ENCODE data around the gene DNAH17.

Gene DNAH17

DNA sequence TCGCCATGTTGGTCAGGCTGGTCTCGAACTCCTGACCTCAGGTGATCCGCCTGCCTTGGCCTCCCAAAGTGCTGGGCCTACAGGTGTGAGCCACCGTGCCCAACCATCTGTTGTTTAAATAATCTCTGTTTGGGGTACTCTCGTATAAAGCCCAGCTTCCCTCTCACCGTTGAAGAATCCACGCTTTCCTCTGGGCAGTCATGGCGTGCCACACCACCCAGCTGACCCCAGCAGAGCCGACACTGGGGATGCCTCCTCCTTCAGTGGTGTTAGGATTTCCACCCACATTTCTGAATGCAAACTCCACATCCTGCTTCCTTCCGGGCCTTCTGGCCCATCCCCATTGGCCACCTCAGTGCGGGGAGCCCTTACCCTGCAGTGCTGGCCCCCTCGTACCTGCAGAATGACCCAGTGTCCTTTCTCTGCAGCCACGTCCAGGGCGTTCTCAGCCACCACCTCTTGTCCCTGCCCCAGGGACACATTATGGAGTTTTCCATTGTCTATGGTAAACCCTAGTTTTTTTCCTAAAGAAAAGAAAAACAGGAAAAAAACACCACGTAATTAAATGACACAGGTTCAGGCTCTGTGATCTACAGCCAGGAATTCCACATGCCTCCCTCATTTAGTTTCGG, 138.4 kb downstream of the DNAH17 start:
- DNase-seq: no peak

DNA sequence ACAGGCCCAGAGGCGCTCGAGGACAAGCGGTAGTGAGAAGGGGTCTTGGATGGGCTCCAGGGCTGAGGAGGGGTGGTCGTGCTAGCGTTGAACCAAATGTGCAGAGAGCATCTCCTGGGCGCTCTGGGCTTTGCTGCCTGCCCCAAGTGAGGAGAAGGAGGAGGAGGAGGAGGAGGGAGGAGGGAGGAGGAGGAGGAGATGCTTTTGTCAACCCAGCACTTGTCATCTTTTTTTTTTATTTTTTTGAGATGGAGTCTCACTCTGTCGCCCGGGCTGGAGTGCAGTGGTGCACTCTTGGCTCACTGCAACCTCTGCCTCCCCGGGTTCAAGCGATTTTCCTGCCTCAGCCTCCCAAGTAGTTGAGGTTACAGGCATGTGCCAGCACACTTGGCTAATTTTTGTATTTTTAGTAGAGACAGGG, 138.9 kb downstream of the DNAH17 start:
- no peak for DNase-seq

DNA sequence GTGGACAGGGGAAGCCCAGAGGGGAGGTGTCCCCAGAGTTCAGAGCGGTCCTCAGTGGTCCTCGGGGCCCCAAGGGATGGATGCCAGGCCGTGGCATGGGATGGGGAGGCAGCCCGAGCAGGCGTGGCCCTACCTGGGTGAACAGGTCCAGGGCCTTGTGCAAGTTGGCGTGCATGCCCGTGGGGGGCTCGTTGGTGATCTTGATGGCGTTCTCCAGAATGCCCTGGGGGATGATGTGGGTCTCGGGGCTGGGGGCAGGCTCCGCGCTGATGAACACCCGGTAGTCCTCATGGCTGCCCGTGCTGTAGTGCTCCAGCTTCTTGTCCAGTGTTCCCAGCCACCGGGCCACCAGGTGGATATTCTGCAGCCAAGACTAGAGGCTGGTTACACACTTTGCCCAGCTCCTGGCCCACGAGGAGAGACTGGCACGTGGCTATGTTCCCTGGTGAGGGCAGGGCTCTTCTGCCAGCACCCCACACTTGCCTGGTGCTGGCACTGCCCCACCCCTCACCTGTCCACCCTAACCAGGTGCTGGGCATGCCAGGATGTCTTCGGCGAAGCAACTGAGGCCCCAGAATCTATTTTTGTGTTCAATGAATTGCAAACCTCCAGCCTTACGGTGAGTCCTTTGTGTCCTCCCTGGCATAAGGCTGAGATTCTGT, 139.6 kb downstream of the DNAH17 start:
- no peak for DNase-seq

DNA sequence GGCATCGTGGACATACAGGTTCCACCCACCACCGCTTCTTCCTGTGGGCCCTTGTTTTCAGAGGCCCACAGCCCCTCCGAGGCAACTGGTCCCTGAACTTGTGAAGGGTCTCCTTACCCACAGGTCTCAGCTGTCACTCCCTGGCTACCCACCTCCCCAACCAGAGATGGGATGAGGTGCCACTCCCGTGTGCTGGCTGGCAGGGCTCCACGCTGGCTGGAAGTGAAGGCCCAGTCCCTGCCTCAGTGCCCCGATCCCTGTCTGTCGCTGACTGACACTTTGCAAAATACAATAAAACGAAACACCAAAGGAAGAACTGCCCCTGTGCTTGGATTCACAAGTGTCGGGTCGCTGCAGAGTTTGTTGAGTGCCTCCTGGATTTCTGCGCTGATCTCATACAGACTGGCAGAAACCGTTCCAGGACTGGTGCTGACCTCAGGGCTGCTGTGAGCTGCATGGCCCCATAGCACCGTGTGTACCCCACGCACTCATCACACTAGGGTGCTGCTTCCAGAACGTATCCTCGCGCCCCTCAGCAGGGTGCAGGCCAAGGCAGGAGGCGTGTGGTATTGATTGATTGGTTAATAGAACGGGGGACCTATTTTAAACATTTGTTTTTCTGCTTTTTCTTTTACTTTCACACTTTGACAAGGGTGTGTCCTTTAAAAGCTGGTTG, 141.7 kb downstream of the DNAH17 start:
- DNase-seq: no peak

DNA sequence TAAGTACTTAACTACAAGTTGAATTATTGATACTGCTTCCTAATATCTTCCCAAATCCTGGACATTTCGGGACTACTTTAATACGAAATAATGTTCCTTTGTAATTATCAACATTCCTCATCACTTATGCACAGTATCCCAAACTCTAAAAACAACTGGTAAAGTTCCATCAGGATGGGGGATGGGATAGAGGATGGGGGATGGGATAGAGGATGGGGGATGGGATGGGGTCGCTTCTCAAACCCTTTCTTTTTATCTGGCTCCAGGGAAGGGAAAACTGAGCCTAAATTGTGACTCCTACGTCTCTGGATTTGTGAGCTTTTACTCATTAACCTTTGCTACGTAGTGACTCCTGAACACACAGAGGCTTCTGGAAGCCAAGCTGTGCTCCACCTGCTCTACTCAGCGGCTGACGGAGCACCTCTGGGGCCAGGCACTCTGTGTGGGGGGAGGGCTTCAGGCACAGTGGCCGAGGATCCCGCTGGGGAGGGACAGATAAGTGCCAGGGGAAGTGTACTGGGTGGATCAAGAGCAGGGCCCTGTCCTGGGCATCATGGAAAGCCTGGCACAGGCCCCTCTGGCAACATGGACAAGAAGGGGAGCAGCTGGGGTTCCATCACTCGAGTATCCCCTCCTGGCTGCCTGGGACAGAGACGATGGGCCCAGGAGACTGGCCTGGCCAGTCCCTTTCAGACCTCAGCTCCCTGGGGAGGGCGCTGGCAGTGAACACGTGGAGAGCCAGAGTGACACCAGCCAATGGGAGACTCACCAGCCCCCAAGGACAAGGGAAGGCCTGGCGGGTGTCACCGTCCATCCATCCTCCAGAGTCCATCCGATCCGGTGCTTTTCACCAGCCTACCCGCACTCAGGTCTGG, 142.5 kb downstream of the DNAH17 start:
- DNase-seq: no peak

DNA sequence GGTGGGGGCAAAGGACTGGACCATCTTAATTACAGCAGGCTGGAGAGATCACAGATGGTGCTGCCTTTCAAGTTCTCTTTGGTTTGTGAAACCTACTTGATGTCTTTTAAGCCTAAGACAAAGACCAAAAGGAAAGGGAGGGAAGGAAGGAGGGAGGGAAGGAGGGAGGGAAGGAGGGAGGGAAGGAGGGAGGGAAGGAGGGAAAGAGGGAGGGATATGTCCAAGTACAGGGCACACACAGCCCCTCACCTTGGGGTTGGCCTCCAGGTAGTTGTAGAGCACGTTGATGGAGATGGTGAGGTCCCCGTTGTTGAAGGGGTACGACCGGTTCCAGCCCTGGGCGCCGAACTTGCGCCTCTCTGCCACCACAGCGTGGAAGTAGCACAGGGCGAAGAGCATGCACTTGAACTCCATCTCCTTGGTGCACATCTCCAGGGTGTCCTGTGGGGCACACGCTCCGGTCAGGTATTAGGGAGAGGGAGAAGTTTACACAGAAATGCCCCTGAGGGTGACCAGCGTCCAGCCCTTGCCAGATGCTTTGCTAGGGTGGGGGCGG, 143.3 kb downstream of the DNAH17 start:
- no peak for DNase-seq

DNA sequence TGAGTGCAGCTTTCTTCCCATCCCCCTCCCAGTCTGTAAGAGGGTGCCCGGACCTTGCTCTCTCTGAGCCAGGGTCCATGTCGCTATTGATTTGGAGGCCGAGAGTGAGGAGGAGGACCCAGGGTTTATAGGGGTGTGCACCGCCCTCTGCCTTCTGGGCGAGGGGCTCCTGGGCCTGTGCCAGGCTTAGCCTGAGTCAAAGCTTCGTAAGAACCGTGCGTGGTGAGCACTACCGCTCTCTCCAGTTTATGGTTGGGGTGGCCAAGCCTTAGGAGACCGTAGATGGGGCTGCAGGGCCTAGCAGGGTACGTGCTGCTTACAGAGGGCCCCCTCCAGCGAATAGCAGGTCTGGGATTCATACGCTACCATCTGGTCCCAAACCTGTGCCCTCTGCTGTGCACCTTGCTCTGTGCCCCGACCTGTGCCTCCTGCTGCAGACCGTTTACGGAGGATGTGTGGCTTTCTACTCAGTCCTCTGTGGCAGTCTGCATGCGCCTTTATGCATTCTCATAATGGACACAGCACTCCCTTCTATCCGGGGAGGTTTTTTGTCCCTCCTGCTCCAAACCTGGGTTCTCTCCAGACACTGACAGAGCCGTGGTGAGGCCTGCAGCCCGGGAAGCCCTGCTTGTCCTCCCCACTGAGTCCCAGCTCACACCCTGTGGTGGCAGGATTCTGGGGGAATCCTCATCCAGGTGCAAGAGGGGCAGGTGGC, 144.0 kb downstream of the DNAH17 start:
- no peak for DNase-seq

DNA sequence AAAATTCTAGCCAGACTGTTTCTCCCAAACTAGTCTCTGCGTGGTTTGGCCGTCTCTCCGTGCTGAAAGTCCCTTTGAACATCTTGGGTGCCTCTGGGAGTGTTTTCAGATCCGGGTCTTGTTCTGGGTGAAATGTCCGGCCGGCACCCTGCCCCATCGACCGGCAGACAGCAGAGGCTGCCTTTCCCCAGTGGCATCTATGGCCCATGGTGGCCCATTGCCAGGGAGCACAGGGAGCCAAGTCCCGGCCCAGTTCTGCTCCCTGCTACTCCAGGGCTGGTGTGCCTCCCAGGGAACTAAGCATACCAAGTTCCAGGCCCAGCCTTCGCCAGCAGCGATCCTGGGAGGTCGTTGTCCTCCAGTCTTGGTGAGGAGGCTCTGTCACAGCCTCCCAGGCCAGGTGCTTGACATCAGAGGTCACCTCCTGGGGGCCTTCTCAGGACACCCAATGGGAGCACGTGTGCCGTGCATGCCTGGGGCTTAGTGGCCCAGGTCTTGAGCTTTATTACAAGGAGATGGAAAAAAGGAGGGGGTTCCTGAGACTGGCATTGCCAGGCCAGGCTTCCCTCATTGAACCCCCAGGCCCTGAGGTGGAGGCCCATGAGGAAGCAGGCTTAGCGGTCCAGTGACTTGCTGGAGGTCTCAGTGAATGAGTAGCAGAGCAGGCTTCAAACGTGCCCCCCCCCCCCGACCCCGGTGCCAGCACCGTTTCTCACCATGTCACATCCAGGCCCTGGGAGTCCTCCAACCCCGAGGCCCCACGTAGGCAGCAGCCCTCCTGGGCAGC, 144.8 kb downstream of the DNAH17 start:
- no peak for DNase-seq

DNA sequence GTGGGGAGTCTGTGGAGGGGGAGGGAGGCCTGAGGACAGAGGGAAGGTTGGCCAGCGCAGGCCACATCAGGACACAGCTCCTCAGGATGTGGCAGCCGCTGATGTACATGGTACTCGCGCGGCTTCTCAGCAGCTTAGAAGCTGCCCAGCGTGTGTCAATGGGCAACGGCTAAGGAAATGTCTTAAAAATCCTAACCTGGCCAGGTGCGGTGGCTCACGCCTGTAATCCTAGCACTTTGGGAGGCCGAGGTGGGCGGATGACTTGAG, 145.6 kb downstream of the DNAH17 start:
- DNase-seq: no peak

DNA sequence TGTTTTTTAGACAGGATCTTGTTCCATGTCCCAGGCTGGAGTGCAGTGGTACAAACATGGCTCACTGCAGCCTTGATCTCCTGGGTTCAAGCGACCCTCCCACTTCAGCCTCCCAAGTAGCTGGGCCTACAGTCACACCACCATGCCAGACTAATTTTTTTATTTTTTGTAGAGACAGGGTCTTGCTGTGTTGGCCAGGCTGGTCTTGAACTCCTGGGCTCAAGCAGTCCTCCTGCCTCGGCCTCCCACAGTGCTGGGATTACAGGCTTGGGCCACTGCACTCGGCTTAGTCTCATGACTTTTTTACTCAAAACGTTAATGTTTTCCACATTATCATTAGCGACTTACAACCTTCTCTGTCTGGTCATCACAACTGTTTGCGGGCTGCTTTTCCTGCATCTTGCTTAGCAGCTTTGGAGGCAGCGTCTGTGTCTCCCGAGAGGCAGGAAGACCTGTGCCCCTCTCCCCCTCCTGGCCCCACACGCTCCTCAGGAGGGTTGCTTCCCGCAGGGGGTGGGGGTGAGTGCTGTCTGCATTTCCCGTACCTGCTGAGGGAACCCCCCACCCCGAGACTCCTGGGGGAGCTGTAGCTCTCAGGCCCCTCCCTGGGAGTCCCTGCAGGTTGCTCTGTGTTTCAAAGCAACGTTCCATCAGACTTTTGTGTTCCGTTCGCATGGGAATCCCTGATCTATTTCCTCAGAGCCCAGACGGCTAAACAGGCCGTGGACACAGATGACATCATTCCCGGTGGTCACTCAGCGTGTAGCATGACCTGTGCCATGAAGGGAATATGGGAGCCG, 146.1 kb downstream of the DNAH17 start:
- no peak for DNase-seq

DNA sequence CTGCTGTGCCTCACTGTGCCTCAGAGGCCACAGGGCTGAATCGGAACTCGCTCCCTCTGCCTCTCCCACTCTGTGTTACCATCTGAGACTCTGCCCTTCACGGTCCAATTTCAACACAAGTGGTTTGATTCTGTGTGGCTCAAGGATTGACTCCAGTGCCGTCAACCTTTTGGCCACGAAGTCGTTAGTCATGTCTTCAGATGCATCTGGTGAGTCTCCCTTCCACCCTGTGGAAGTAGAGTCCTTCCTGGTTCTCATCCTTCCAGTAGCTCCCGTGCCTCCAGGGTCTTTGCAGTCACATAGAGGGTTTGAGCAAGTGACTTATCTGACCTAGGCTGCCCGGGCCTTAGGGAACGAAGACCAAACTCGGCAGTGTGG, 147.6 kb downstream of the DNAH17 start:
- DNase-seq: no peak

DNA sequence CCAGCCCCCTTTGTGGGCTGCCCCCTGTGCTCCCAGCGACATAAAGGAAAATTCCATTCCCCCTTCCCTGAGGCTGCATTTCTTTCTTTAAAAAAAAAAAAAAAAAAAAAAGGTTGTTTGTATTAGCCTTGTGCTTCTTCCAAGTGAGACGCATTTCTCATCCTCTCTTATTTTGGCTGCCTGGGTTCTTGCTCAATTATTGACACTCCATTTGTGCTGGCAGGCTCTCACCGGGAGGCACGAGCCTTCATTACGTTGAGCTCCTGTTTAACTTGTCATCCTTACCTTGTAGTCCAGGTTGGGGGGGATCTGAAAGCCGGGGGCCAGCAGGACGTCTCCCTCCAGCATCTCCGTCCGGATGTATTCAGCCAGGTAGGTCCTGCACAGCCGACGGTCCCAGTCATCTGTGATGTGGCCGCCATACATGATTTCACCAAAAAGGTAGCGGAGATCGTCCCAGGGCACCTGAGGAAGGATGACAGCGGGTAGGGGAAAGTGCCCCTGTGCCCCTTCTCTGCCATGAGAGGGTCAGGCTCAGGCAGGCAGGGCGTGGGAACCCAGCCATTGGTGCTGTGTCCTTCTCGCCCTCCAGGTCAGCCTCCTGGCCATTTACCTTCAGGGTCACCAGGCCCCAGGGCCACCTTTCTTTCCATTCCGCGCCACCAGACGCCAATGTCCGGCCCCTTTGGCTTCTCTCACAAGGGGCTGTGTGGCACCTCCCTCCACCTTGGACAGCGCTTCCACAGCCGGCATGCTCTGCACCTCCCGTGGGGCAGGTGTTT, 148.2 kb downstream of the DNAH17 start:
- DNase-seq: no peak

DNA sequence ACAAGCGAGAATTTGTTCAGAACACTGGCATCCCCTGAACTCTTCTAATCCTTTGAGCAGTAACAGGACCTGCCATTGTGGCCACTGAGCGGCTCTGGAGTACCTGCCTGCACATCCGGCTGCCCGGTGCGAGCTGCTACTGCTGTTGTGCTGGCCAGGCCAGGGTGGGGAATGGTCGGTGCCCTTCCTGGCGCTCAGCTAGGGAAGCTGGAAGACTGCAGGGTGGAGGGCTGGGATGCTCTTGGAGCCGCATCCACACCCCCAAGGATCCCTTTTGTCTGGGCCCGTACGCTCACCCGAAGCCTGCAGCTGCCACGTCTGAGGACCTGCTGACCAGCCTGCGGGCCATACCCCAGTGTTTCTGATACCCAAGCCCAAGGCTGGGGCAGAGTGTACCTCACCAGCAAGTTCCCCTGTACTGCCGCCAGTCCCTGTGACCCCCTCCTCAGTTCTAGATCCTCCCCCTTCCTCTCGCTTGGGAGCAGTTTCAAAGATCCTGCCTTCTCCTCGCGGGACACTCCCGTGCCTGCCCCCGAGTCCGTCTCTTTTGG, 149.1 kb downstream of the DNAH17 start:
- no peak for DNase-seq

DNA sequence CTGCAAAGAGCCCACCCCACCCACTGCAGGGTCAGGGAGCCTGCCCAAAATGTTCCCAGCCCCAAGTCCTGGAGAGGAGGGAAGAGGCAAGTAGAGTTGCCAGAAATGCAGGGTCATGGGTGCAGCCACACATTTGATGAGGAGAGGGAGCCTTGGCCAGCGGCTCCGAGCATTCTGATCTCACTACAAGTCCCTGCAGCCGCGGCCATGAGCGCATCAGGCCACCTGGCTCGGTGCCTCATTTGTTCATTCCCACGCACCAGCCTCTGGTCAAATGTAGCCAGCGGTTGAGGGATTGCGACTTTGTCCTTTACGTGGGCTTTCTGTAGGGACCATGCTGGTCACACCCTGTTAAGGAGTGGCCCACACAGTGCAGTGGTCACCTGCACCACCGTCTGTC, 150.1 kb downstream of the DNAH17 start:
- no peak for DNase-seq

DNA sequence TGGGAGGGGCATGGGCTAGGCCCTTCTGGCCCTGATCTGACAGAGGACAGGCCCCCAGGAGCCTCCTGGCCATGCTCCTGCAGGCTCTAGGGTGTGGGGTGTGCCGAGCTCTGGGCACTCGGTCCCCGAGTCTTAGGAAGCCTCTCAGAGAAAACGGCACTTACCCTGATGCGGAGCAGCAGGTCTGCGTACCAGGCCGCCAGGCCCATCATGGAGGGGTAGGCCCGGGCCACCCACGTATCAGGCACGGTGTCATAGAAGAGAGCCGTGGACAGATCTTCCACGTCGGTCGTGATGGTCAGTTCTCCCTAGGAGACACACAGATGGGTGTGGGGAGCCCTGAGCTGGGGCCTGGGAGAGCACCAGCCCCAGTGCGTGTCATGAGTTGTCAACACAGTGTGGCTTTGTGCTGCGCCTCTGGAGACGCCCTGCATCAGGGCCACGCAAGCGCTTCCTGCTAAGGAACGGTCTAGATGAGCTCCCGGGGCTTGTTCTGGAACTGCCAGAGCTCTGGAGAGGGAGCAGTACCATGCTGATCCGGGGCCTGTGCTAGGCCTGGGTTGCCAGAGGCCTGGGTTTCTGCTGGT, 150.8 kb downstream of the DNAH17 start:
- DNase-seq: no peak

DNA sequence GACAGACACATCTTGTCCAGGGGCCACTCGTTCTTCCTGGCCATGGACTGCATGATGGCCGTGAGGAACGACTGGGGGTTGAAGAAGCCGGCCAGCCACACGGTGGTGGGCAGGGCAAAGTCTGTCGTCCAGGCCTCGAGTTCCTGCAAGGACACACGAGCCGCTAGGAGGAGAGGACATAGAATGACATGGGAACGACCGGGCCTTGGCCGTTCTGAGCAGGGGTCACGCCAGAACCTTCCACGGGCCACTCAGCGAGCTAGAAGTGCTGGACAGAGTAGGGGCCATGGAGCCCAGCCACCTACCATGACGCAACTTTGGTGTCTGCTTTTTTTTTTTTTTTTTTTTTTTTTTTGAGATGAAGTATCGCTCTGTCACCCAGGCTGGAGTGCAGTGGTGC, 151.8 kb downstream of the DNAH17 start:
- no peak for DNase-seq

DNA sequence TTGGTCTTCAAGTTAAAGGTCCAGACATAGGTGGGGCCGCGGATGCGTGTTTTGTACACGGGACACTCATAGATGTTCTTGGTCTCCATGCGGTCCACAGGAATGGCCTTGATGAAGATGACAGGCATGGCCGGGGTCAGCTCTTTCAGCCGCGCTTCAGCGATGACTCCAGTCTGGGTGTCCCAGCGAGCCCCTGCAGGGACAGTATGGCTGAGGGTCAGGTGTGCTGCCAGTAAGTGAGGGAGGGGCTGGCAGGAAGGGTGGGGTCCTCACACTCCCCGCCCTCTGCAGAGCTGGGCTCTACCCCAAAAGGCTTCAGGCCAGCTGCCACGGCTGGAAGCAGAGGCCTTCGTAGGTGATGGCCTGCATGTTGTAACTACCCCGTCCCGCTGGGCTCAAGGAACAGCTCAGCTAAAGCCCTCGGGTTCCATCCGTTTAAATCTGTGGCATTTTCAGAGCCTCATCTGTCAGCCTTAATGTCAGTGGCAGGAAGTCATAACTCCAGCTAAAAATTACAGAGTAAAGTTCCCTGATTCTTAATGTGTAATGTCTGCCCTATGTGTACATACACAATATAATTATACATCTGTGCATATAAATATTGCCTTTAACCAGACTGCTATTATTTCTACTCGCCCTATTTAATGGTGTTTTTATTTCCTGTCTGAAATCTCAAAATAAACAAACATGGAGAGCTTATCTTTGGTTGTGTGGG, 153.1 kb downstream of the DNAH17 start:
- no peak for DNase-seq

DNA sequence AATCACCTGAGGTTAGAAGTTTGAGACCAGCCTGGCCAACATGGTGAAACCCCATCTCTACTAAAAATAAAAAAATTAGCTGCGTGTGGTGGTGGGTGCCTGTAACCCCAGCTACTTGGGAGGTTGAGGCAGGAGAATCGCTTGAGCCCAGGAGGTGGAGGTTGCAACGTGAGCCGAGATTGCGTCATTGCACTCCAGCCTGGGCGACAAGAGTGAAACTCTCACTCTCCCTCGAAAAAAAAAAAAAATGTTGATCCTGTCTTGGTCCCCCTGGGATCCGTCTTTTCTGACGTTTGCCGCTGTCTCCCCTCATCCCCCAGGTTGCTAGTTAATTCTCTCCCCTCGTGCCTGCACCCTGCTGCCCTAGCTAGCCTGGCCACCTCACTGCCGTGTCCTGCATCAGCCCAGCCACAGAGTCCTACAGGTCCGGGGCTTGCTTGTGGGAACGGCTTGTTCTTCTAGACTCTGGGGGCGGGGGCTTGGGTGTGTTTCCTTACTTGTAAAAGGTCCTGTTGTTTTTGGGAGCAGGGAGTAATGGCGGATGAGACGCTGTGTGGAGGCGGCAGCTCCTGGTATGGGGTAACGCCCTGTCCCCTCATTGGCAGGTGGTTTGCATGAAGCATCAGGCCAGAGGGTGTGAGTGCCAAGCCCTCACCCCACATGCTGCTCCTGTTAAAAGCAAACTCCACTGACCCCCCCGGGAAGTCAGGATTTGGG, 154.2 kb downstream of the DNAH17 start:
- DNase-seq: no peak
